ENCODE results near the gene LRRC59.
"Not testable (repeated sequence)": the region's sequence is repeated elsewhere in the genome, so short reads cannot be mapped to it uniquely, and the experiment has no call there.

The LRRC59 gene

DNA sequence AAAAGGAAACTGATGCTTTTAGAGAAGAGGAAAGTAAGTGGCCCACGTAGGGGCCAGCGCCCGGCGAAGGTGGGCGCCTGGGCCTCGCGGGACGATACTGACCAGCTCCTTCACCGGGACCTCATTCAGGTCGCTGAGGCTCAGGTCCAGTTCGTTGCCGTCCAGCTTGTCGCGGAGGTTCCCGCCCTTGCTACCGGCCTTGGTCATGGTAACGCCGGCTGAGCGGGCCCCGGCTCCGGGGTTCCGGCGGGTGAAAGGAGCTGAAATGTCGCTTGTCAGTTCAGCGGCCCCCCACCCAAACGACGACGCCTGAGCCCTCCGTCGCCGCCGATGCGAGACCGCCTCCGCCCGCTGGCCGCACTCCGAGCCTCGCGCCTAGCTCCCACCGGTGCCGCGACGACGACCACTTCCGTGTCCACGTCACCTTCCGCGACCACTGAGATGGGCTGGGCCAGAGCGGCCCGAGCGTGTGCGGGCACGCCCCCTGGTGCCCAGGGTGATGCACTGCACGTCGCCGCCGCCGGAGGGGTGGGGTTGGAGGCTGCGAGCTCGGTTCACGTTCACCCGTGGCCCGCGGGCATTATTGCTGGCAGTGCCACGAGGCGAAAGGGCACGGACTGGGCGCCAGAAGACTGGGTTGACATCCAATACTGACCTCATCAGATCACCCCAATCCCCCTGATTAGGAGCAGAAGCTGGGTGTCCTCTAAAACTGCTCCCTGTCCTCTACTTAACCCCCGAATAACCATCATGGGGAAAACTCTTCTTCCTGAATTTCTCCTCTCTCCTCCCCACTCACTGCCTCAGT, at the start of gene LRRC59:
Gene LRRC59 (minus strand): TSS at position 413 of the 808 bp plus-strand sequence. CDS start 206 bp downstream, at position 207.
- DNase-seq = peak; percentile 56

DNA sequence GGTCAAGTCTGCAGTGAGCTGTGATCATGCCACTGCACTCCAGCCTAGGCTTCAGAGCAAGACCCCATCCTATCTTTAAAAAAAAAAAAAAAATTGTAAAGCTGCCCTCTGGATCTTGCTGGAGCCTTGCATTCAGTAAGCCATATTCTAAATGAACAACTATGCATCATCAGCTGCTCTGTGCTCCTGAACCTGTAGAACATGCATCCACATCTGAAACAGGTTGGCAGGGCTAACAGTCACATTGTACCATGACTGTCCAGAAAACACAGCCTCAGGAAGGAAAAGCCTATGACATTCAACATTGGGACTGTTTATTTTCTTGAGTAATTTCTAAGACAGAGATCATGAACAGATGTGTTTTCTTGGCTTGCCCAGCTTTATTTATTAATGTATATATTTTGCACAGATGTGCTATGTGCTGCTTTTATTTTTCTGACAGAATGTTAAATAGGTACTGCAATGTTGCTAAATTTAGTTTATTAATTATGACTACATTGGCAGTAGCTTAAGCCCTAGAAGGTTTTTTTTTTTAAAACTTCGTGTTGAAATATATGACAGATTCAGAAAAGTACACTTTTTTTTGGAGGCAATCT, 48.5 kb upstream of the LRRC59 start:
- no peak for DNase-seq

DNA sequence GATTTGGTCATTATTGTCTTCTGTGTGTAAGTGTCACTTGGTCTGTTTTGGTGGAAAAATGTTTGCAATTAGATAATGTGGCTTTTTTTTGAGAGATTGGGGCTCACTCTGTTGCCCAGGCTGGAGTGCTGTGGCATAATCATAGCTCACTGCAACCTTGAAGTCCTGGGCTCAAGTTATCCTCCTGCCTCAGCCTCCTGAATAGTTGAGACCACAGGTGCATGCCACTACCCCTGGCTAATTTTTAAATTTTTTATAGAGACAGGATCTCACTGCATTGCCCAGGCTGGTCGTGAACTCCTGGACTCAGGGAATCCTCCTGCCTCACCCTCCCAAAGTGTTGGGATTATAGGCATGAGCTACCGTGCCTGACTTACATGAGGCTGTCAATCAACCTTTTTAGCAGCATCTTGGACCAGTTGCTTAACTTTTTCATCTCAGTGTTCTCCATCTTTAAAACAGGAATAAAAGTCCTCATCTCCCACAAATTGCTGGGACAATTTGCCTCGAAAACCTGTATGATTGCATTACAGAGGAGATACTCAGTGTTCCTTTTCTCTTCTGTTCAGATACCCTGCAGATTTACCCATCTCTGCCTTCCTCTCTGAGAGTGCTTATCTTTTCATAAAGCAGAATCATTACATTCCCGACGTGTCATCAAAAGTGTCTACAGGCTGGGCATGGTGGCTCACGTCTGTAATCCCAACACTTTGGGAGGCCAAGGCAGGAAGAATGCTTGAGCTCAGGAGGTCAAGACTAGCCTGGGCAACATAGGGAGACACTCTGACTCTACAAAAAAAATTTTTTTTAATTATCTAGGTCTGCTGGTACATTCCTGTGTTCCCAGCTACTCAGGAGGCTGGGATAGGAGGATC, 47.8 kb upstream of the LRRC59 start:
- no peak for DNase-seq

DNA sequence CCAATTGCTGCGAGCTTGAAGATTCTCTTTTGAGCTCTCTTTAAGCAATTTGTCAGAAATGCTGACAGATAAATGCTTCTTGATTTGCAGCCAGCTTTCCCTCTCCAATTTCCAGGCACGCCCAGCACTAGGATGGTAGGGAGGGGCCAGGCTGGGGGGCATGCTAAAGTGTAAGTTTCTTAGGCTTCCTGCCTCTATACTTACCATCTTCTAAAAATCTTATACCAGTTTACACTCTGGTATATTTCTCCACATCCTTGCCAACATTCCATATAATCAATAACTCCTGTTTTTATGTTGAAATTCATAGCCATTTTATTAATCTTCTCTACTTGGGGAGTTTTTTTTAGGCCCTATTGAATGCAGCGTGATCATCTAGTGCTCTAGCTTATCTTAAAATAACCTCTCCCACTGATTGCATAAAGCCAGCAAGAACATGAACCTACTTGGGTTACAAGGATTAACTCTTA, 46.2 kb upstream of the LRRC59 start:
- no peak for DNase-seq

DNA sequence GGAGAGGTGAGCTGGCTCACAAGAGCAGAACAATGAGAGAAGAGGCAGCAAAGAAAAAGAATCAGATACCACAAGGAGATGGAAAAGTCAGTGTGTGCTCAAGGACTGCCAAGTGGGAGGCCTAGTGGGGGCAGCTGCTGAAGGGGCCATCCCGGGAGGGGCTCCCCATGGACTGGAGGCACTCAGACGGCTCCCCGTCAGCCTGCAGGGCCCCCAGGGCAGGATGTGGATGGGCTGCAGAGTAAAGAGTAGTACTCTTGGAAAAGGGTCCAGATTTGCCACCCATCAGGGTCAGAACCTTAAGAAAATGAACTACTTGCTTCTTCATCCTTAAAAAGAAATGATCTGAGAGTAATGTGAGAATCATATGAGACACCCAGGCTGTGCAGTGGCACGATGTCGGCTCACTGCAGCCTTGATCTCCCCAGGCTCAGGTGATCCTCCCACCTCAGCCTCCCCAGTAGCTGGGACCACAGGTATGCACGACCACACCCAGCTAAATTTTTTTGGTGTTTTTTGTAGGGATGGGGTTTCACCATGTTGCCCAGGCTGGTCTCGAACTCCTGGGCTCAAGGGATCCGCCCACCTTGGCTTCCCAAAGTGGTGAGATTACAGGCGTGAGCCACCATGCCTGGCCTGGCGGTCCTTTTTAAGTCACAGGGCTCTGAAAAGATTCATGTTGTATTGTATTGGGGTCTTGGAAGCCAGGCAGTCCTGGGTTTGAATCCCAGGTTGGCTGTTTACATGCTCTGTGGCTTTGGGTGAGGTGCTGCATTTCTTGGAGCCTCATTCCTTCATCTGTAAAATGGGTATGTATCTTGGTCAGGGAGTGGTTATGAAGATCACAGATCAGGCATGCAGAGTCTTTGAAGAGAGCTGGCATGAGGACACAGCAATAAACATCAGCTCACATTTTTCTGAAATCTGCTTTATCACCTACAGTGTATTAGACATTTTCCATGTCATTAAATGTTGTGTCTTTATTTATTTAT, 43.8 kb upstream of the LRRC59 start:
- DNase-seq = no peak

DNA sequence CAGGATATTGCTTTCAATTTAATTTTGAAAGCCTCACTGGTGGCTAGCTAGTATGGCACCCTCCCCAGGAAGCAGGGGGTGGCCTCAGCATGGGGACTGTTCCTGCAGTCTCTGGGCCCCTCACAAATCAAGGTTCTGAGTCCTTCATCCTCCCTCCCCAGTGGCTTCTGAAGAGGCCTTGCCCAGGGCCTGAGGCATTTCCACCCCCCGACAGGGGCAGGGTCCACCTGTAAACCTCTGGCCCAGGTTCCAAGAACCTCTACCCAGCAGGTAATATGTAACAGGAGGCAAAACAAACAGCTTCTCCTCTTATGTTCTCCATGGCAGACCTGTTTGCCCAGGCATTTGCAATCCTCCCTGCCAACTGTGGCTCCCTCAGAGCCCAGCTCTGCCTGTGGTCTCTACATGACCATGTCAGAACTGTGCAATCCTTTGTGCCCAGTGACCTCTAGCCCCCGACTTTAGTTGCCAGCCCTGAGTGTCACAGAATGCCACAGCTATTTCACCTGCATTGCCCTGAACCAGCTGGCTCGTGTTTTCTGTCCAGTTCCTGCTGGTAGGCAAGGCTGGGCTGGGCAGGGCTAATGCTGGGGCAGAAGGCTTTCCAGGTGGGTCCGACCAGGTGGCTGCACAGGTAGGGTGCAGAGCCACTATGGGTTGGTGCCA, 43.0 kb upstream of the LRRC59 start:
- no peak for DNase-seq

DNA sequence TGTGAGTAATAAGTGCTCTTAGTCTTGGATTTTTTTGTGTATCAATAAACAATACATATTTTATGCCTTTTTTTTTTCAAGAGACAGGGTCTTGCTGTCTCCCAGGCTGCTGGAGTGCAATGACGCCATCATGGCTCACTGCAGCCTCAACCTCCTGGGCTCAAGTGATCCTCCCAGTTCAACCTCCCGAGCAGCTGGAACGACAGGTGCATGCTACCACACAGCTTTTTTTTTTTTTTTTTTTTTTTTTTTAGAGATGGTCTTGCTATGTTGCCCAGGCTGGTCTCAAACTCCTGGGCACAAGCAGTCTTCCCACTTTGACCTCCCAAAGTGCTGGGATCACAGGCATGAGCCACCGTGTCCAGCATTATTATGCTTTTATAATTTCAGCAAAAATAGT, 41.7 kb upstream of the LRRC59 start:
- no peak for DNase-seq

DNA sequence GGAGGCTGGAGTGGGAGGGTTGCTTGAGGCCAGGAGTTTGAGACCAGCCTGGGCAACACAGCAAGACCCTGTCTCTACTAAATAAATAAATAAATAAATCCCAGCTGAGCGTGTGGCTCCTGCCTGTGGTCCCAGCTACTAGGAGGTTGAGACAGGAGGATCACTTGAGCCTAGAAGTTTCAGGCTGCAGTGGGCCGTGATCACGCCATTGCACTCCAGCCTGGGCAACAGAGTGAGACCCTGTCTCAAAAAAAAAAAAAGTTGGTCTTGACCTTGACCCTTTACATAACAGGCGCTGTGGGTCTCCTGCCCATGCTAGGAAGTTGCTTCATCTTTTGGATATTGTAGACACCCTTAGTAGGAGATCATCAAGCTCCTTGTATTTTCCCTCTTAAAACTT, 40.1 kb upstream of the LRRC59 start:
- DNase-seq = no peak

DNA sequence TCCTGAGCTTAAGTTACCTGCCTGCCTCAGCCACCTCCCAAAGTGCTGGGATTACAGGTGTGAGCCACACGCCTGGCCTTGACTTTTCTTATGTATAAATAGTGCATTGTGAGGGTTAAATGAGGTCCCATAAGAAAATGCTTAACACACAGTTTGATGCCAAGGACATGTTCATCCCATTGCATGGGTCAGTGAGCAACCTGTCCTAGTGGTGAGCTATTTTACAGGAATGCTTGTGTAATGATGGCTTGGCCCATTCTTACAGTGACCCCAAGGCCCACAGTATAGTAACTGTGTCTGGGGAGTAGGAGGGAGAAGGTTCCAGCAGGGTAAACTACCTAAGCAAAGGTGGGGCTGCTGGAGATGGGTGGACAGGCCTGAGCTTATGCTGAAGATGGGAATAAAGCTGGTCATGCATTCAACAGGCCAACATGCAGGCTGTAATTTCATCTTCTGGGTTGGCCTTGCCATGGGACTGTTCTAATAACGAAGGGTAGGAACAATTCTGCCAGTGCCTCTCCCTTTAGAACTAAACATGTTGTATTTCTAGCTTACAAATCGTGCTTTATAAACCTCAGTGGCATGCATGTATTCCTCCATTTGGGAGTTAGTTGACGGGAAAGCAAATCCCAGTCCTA, 34.9 kb upstream of the LRRC59 start:
- DNase-seq = no peak

DNA sequence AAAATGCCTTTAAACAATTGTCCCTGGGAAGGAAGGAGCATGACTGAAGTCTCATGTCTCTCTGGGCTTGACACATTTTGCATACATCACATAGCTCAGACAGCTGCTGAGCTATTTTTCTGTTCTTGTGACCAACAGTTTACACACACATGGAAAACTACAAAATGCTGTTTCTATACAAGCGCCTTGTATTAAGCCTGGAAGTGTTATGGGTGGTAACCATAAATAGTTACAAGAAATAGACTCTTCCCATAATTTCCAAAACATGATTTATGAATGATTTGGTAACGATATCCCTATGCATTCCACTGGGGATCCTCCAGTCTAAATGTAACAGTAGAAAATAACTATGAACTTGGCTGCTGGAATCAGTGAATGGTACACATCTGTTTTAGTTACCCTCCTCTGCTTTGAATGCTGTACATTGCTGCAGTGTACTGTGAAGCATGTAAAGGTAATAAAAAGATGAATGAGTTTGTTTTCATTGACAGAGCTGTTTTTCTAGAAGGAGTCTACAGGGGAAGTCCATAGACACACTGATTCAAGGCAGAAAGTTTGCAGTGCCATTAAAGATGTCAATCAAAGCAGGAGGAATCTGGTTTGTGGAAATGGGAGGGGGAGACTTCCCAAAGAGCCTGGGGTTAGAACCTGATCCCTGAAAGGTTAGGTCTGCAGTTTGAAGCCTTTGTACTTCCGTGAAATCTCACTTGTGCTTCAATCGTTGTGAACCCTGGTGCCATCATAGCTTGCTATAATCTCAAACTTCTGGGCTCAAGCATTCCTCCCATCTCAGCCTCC, 33.7 kb upstream of the LRRC59 start:
- DNase-seq = no peak

DNA sequence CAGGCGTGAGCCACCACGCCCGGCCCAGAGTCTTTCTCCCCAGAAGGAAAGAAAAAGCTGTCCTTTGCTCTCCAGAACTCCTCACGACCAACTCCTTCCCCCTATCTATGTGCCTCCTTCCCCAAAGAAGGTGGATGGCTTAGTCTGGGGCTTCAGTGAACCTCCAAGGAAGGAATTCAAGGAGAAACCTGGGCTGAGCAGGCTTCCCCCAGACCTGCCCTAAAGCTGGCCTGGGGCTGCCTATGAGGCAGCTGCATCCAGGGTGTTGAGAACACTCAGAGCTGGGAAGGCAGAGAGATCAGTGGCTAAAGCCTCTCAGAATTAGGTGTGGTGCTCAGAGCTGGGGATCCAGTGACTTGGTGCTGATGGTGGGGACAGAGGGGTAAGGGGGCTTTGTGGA, 32.5 kb upstream of the LRRC59 start:
- DNase-seq = no peak

DNA sequence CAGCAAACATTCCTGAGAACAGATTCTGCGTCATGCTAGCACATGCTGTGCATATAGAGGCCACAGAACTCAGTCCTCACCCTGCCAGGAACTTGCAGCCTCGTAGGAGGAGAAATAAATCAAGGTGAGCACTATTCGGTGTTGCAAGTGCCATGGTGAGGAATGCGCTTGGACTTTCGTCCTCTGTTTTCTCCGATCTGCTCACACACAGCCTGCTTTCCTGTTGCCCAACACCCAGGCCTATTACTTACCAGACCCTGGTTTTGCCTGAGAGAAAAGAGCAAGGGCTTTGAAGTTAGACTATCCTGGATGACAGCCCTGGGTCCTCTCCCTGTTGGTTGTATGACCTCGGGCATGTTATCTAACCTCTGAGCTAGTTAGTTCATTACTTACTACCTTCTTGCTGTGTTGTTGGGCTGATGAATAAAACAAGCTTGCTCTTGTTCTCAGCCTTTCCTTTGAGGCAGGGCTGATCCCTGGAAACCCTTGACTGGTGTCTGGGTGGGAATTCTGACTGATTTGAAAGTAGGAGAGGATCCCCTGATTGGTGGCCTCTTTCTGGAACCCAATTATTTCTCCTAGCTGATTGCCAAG, 31.6 kb upstream of the LRRC59 start:
- no peak for DNase-seq

DNA sequence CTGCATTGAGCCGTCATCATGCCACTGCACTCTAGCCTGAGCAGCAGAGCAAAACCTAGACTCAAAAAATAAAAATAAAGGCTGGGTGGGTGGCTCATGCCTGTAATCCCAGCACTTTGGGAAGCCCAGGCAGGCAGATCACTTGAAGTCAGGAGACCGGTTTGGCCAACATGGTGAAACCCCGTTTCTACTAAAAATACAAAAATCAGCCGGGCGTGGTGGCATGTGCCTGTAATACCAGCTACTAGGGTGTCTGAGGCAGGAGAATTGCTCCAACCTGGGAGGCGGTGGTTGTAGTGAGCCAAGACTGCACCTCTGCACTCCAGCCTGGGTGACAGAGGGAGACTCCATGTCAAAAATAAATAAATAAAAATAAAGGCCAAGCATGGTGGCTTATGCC, 30.8 kb upstream of the LRRC59 start:
- DNase-seq = not testable (repeated sequence)

DNA sequence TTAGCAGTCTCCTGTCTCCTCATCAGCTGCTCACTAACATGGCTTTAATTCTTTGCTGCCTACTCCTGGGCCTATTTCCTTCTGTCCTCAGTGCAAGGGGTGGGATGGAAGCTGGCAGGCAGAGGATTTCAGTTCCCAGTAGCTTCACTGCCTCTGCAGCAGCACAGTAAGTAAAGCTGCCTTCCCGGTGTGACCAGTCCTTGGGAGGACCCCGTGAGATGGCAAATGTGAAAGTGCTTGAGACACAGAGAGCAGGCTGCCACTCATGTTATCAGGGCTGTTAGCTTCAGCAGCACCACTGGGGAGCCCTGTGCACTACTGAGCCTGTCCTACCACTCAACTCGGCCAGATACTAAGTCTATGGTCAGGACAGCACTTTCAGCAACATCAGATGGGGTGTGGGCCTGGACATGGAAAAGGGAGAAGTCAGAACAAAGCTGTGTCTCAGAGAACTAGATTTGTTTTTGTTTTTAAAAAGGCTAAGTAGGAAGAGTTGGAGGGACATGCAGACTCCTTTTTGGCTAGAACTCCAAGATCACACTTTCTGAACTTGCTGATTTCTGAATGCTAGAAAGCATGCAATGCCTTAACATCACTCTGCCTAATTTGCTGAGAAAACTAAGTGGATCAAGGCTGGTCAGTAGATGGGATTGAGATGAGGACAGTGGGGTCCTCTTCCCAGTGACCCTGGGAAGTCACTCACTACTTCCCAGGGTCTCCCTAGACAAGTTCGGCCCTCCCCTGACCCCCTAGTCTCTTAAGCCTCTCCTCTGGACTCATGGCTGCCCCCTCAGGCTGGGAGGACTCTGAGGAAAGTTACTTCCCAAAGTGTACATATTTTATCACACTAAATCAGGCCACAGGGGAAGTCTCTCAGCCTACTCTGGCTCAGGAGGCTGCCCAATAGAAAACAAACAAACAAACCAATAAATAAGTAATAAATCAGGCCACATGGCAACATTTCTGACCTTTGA, 29.8 kb upstream of the LRRC59 start:
- no peak for DNase-seq

DNA sequence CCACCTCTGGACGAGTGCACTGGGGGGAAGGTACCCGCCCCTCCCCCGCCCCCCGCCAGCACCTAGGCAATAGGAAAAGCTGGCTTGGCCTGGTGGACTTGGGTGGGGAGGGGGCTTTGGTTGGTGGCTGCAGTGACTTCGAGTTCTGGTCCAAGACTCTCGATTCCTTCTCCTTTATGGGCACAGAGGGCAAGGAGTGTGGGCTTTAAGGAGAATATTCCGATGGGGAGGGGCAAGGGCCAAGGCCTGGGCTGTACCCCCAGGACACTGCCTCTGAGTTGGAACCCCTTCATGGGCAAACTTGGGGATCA, 29.1 kb upstream of the LRRC59 start:
- no peak for DNase-seq

DNA sequence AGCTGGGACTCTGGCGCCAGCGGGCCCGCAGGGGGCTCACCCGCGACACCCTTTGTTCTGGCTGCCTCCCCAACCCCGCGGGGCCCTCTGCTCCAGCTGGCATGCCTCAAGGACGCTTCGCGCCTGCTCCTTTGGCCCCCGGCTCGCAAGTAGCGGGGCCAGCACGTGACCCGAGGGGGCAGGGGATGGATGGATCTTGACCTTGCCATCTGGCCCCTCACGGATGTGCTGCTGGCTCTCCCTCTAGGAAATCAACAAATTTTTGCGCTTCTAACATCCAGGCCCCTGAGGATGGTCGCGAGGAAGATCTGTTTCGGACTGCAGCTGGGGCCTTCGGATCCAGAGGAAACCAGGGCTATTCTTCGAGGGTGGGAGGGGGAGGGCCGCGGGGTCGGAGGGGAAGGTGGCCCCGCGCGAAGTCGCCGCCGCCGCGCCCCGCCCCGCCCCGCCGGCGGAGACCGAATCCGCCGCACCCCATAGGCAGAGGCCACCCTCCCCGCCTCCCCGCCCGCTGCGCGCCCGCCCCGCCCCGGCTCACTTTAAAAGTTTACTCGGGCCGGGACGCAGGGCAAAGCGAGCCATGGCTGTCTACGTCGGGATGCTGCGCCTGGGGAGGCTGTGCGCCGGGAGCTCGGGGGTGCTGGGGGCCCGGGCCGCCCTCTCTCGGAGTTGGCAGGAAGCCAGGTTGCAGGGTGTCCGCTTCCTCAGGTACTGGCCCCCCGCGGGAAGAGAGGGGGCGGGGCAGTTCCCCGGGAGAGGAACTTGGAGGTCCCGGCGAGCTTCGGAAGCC, 28.6 kb upstream of the LRRC59 start, which contains the start of gene ACSF2:
Gene ACSF2 (plus strand): TSS at position 537 of the 790 bp plus-strand sequence. CDS start 44 bp downstream, at position 581.
- no peak for DNase-seq

DNA sequence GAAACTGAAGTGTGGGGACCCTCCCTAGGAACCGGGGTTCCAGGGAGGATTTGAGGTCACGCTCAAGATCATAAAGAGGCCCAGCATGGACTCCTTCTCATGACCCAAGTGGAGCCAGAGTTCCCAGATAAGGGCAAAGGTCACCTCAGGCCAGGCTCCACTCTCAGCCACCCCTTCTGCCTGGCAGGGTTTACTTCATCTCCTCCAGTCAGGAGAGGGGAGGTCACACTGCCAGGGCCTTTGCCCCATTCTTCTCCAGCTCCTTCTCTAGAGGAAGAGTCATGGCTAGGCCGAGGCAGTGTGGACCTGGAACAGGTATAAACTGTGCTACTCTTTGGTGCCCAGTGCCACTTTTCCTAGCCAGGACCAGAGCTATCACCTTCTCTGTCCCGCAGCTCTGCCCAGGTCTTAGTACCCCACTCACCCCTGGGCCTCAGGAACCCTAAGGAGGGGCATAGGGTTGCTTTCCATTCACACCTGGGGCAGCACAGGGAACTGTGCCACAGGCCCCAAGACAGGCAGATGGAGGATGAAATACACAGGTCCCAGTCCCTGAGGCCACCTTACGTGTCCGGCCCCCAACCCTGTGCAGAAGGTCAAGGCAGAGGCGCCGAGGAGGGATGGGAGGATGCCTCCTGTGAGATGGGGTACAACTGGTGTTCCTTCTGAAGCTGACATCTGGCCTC, 27.8 kb upstream of the LRRC59 start:
- DNase-seq = no peak
